ENCODE results near the gene LARP7. TPM values are rescaled to one million over a fixed set of nuclear protein-coding genes. Genes with fewer than 3 reads are reported as not detected.
"Not testable (repeated sequence)": the region's sequence is repeated elsewhere in the genome, so short reads cannot be mapped to it uniquely, and the experiment has no call there.

LARP7 gene
- total RNA-seq, 2 experiments from 2014 or later, result 44.6 to 47.0 TPM

DNA sequence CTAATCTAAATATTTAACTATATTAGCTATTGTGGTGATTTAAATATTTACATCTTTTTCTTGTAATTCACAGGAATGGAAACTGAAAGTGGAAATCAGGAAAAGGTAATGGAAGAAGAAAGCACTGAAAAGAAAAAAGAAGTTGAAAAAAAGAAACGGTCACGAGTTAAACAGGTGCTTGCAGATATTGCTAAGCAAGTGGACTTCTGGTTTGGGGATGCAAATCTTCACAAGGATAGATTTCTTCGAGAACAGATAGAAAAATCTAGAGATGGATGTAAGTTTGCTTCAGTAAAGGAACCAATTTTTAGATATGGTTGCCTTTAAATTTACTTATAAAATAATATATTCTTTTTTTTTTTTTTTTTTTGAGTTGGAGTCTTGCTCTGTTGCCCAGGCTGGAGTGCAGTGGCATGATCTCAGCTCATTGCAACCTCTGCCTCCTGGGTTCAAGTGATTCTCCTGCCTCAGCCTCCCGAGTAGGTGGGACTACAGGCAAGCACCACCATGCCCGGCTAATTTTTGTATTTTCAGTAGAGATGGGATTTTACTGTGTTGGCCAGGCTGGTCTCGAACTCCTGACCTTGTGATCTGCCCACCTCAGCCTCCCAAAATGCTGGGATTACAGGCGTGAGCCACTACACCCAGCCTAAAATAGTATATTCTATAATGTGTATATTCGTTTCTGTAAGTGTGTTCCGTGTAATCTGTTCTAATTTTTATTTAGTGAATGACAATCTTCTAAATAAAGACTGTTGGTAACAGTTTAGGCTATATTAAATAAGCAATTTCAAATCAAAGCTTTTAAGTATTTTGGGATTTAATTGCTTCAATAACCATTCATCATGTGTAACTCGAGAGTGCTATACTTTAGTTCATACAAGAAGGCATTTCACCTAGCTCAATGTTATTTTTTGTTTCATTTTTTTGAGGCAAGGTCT lies 7.9 kb downstream of the LARP7 start:
- peaks cover 22% of the 10 kb centered on the region for H3K4me1 Mint-ChIP-seq
- not testable (repeated sequence) for H3K9me3 Mint-ChIP-seq, H3K27ac Mint-ChIP-seq, H3K27me3 Mint-ChIP-seq, H3K4me3 Mint-ChIP-seq, DNase-seq
- H3K36me3 Mint-ChIP-seq (ENCODE audit: low read depth), result peaks cover 31% of the 10 kb centered on the region
- POLR2A ChIA-PET, result interaction anchor here (1.8 kb wide), 1 partner anchor 7 kb away, joined by 4 read pairs; no protein-coding TSS in a partner anchor
- CTCF ChIA-PET, result interaction anchor here (0.8 to 2.8 kb wide), 2 partner anchors 120 to 317 kb away, joined by 5 to 11 read pairs; no protein-coding TSS in a partner anchor

DNA sequence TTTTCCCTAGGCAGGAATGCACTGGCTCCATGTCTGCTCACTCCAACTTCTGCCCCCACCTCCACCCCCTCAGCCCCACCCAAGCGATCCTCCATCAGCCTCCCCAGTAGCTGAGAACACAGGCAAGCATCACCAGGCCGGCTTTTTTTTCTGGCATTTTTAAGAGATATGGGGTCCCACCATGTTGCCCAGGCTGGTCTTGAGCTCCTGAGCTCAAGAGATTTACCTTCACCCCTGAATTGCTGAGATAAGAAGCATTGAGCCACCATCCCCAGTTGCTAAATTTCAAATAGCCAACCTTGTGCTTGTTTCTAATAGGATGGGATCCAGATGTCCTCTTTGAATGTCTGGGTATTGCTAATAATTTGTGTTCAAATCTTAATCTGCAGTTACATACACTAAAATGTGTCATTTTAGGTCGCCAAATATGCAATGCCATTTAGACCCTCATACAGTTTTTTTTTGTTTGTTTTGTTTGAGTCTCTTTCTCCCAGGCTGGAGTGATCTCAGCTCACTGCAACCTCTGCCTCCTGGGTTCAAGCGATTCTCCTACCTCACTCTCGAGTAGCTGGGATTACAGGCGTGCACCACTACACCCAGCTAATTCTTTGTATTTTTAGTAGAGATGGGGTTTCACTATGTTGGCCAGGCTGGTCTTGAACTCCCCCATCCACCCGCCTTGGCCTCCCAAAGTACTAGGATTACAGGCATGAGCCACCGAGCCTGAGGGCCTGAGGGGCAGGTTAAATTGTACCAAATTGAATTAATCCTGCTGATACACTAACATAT lies 8.8 kb downstream of the LARP7 start:
- no peak overlapping the region for H3K27ac Mint-ChIP-seq
- no peak for DNase-seq
- no peaks in the 10 kb centered on the region for H3K9me3 Mint-ChIP-seq
- peaks cover 32% of the 10 kb centered on the region for H3K36me3 Mint-ChIP-seq (ENCODE audit: low read depth)
- POLR2A ChIA-PET, result interaction anchor here (0.9 to 1.8 kb wide), 2 partner anchors 8 to 9 kb away, joined by 4 read pairs; no protein-coding TSS in a partner anchor
- no peak overlapping the region for H3K4me3 Mint-ChIP-seq
- CTCF ChIA-PET, result interaction anchor here (2.8 kb wide), 1 partner anchor 119 kb away, joined by 11 read pairs; no protein-coding TSS in a partner anchor
- no peaks in the 10 kb centered on the region for H3K27me3 Mint-ChIP-seq
- H3K4me1 Mint-ChIP-seq, result peaks cover 20% of the 10 kb centered on the region

DNA sequence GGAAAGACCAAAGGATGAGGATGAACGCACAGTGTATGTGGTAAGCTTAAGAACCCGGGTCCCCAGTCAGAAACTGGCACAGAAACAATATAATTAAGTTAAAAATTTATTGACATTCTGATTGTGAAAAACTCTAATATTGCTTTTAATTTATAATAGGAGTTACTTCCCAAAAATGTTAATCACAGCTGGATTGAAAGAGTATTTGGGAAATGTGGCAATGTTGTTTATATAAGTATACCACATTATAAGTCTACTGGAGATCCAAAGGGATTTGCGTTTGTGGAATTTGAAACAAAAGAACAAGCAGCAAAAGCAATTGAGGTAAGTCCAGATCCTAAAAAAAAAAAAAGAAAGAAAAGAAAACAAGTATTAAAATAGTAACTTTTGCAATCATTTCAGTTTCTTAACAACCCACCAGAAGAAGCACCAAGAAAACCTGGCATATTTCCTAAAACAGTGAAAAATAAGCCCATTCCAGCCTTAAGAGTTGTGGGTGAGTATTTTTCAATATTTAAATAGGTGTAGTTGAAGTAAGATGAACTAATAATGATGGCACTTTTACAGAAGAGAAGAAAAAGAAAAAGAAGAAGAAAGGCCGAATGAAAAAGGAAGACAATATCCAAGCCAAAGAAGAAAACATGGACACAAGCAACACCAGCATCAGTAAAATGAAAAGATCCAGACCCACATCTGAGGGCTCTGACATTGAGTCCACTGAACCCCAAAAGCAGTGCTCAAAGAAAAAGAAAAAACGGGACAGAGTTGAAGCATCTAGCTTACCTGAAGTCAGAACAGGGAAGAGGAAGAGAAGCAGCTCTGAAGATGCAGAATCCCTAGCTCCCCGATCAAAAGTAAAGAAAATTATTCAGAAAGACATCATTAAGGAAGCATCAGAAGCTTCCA lies 9.9 kb downstream of the LARP7 start:
- Mint-ChIP-seq H3K36me3 (ENCODE audit: low read depth) (peaks cover 30% of the 10 kb centered on the region), H3K4me3 (no peak overlapping the region), H3K27me3 (no peaks in the 10 kb centered on the region), H3K9me3 (no peaks in the 10 kb centered on the region), H3K4me1 (peaks cover 12% of the 10 kb centered on the region), H3K27ac (no peak overlapping the region)
- DNase-seq, result no peak
- ChIA-PET CTCF (interaction anchor here (1.8 to 2.8 kb wide), 2 partner anchors 10 to 118 kb away, joined by 7 to 11 read pairs; partner anchors contain the start of genes LARP7 and ZGRF1), POLR2A (interaction anchor here (0.9 to 1.8 kb wide), 3 partner anchors 8 to 10 kb away, joined by 4 read pairs; partner anchors contain the start of genes LARP7 and ZGRF1)

DNA sequence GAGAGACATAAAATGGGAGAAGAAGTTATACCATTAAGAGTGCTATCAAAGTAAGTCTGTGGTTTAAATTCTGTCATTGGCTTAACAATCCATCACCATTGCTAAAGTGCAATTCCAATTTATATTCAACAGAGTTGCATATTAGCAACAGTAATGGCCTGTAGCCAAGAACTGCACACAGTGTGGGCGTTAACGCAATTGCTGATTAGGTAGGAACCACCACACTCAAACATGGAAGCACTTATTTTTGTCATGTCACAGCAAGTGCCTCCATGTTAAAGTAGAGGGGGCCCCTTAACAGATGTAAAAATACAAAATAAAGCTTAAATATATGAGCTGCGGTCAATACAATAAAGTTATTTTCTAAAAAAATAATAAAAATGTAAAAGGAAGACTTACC lies 10.8 kb downstream of the LARP7 start:
- no peak overlapping the region for H3K4me3 Mint-ChIP-seq
- H3K36me3 Mint-ChIP-seq (ENCODE audit: low read depth), result peaks cover 34% of the 10 kb centered on the region
- POLR2A ChIA-PET, result interaction anchor here (1.6 kb wide), 1 partner anchor 11 kb away, joined by 4 read pairs; the partner anchor contains the start of genes LARP7 and ZGRF1
- DNase-seq, result no peak
- H3K27me3 Mint-ChIP-seq, result no peaks in the 10 kb centered on the region
- no peak overlapping the region for H3K27ac Mint-ChIP-seq
- peaks cover 10% of the 10 kb centered on the region for H3K4me1 Mint-ChIP-seq
- CTCF ChIA-PET, result interaction anchor here (1.0 to 1.8 kb wide), 2 partner anchors 11 to 115 kb away, joined by 3 to 7 read pairs; partner anchors contain the start of genes LARP7 and ZGRF1
- H3K9me3 Mint-ChIP-seq, result no peaks in the 10 kb centered on the region

DNA sequence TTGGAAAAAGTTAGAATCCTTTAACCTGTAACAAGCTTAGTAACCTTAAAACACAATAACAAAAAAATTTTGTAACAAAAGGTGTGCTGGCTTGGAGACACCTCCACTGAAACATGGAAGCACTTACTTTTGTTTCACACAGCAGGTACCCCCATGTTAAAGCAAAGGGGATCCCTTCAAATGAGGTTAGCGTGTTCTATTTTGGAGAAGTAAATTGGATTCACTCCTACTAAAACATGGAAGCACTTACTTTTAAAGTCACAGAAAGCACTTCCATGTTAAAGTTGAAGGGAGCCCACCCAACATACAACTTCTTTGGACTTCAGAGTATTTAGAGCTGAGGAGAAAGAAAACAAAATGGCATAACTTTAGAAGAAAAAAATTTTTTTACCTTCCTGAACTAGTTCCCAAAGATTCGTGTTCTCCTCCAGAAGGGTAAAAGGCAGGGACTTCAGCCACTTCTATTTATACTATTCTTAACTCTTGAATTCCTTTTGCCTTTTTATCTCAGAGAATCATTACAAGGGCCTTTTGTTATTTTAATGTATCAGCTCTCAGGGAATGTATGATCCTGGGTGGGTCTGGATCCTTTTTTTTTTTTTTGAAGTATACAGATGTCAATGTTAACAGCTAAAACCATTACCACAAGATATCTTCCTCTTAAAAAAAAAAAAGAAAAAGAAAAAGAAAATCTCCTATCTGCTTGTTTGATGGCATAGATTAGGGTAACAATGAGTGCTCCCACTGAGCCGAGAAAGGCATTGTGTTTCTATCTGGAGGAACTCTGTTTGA lies 11.5 kb downstream of the LARP7 start:
- ChIA-PET CTCF (interaction anchor here (1.0 to 1.8 kb wide), 3 partner anchors 11 to 117 kb away, joined by 3 to 7 read pairs (median 4); partner anchors contain the start of genes LARP7 and ZGRF1), POLR2A (interaction anchor here (1.6 kb wide), 1 partner anchor 11 kb away, joined by 4 read pairs; the partner anchor contains the start of genes LARP7 and ZGRF1)
- H3K36me3 Mint-ChIP-seq (ENCODE audit: low read depth), result peaks cover 29% of the 10 kb centered on the region
- H3K4me3 Mint-ChIP-seq, result no peak overlapping the region
- H3K9me3 Mint-ChIP-seq, result no peaks in the 10 kb centered on the region
- no peak for DNase-seq
- H3K27ac Mint-ChIP-seq, result no peak overlapping the region
- peaks cover 4% of the 10 kb centered on the region for H3K4me1 Mint-ChIP-seq
- no peaks in the 10 kb centered on the region for H3K27me3 Mint-ChIP-seq

DNA sequence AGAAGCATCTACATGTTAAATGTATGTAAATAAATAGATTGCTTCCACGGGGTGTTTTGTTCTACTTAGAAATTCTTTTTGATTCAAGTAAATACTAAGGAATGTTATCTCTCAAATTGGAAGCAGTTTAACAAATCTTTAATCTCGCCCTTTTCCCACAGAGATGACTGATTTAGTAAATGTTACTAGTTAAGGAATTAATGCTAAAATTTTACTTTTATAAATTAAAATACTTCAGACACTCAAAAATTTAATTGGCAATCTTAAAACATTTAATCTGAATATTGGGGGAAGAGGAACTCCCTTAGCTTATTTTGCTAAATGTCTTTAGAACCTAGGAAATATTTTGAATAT lies 12.1 kb downstream of the LARP7 start:
- no peak overlapping the region for H3K4me3 Mint-ChIP-seq
- POLR2A ChIA-PET, result no interaction called here
- peaks cover 34% of the 10 kb centered on the region for H3K36me3 Mint-ChIP-seq (ENCODE audit: low read depth)
- peaks cover 2% of the 10 kb centered on the region for H3K4me1 Mint-ChIP-seq
- CTCF ChIA-PET, result interaction anchor here (1.0 to 1.1 kb wide), 2 partner anchors 113 to 116 kb away, joined by 3 to 4 read pairs; no protein-coding TSS in a partner anchor
- no peak for DNase-seq
- H3K27ac Mint-ChIP-seq, result no peak overlapping the region
- no peaks in the 10 kb centered on the region for H3K9me3 Mint-ChIP-seq
- no peaks in the 10 kb centered on the region for H3K27me3 Mint-ChIP-seq

DNA sequence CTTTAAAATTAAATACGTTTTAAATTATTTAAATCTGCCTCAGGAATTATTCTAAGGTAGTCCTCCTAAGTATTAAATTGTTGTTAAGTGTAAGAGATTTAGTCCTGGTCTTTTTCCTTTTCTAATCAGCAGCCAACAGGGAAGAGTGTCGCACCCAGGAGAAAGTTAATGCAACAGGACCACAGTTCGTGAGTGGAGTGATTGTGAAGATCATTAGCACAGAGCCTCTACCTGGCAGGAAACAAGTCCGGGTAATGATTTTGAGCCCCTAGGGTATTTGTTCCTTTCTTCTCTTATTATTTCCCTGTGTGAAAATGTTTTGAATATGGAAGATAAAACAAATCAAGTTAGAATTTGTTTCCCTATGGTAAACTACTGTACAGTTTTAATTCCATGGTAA lies 13.4 kb downstream of the LARP7 start:
- Mint-ChIP-seq H3K4me1 (no peaks in the 10 kb centered on the region), H3K27ac (no peak overlapping the region), H3K27me3 (no peaks in the 10 kb centered on the region), H3K36me3 (ENCODE audit: low read depth) (peaks cover 33% of the 10 kb centered on the region), H3K9me3 (no peaks in the 10 kb centered on the region), H3K4me3 (no peak overlapping the region)
- no peak for DNase-seq
- ChIA-PET POLR2A (no interaction called here), CTCF (no interaction called here)

DNA sequence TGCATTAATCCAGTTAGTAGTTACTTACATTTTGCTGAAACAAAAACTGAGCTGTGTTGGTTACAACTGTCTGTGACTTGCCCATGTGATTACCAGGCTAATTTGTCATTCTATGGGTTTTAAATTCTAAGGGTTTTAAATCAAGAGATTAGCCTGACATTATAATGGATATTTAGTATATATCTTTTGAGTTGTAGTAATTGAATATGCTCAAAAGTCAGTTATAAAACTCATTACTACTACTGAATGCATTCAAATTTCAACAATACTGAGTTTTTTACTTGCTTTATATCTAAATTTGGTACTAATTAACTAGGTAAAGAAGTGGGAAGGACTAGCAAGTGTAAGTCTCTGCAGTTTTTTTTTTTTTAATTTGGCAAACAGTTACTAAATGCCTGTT lies 14.7 kb downstream of the LARP7 start:
- ChIA-PET CTCF (no interaction called here), POLR2A (no interaction called here)
- Mint-ChIP-seq H3K36me3 (ENCODE audit: low read depth) (peaks cover 32% of the 10 kb centered on the region), H3K27me3 (no peaks in the 10 kb centered on the region), H3K4me1 (no peaks in the 10 kb centered on the region), H3K9me3 (no peaks in the 10 kb centered on the region), H3K27ac (no peak overlapping the region), H3K4me3 (no peak overlapping the region)
- no peak for DNase-seq

DNA sequence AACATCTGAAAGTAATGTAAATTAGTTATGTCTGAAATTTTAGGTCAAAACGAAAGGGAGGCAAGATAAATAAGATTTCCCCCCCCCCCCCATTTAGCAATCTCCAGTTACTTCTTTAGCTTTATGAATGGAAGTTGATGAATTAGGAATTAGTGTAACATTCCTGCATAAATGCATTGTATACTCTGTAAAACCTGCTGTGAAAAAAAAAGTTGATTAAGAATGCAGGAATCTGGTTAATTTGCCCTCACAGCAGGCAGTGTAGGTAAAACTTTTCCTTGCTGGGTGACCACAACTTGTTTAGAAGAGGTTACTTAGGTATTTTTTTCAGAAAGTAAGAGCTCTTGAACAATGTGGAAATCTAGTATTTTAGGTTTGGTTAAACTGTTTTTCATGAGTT lies 15.3 kb downstream of the LARP7 start:
- no peaks in the 10 kb centered on the region for H3K27me3 Mint-ChIP-seq
- H3K27ac Mint-ChIP-seq, result no peak overlapping the region
- ChIA-PET POLR2A (interaction anchor here (0.6 kb wide), 1 partner anchor 15 kb away, joined by 5 read pairs; the partner anchor contains the start of genes LARP7 and ZGRF1), CTCF (no interaction called here)
- no peak for DNase-seq
- no peaks in the 10 kb centered on the region for H3K4me1 Mint-ChIP-seq
- no peak overlapping the region for H3K4me3 Mint-ChIP-seq
- no peaks in the 10 kb centered on the region for H3K9me3 Mint-ChIP-seq
- peaks cover 28% of the 10 kb centered on the region for H3K36me3 Mint-ChIP-seq (ENCODE audit: low read depth)

DNA sequence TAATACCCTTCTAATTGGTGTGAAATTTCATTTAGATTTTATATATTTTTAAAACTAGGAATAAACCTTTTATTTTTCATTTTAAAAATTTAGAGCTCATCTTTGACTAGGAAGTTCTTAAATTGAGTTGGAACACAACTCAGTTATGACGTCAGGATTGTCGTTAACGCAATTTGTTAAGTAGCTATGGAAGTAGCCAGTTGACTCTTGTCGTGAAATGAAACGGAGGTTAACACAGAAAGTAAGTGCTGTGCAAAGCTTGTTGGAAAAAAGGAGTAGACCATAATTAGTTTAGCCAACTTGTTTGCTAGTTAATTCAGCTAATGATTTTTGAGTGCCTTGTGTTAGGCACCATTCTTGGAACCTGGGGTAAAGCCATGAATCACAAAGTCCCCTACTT lies 18.3 kb downstream of the LARP7 start:
- ChIA-PET POLR2A (interaction anchor here (1.1 kb wide), 1 partner anchor 9 kb away, joined by 4 read pairs; no protein-coding TSS in a partner anchor), CTCF (interaction anchor here (1.0 to 3.3 kb wide), 2 partner anchors 18 to 110 kb away, joined by 6 to 17 read pairs; partner anchors contain the start of genes LARP7 and ZGRF1)
- Mint-ChIP-seq H3K36me3 (ENCODE audit: low read depth) (peaks cover 27% of the 10 kb centered on the region), H3K27ac (no peak overlapping the region), H3K9me3 (no peaks in the 10 kb centered on the region), H3K4me3 (no peak overlapping the region), H3K4me1 (no peaks in the 10 kb centered on the region), H3K27me3 (no peaks in the 10 kb centered on the region)
- no peak for DNase-seq

DNA sequence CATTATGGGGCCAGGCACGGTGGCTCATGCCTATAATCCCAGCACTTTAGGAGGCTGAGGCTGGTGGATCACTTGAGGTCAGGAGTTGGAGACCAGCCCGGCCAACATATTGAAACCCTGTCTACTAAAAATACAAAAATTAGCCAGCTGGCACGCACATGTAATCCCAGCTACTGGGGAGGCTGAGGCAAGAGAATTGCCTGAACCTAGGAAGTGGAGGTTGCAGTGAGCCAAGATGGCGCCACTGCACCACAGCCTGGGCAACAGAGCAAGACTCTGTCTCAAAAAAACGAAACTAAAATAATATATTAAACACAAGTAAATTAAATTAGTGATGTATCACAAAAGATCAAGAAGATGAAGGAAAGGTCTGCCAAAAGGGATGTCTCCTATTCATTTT lies 19.2 kb downstream of the LARP7 start:
- CTCF ChIA-PET, result interaction anchor here (1.1 to 3.3 kb wide), 3 partner anchors 51 to 109 kb away, joined by 3 to 17 read pairs (median 3); no protein-coding TSS in a partner anchor
- H3K4me3 Mint-ChIP-seq, H3K27ac Mint-ChIP-seq, DNase-seq, H3K9me3 Mint-ChIP-seq, H3K4me1 Mint-ChIP-seq, POLR2A ChIA-PET, H3K27me3 Mint-ChIP-seq: not testable (repeated sequence)
- H3K36me3 Mint-ChIP-seq (ENCODE audit: low read depth), result peaks cover 26% of the 10 kb centered on the region

Measured in activated CD4-positive, alpha-beta memory T cell treated with anti-CD3 and anti-CD28 coated beads, Interleukin-2, amount 10 ng/mL, durations not matched to agents 7 days and 5 days (primary cell).